CD4-positive, alpha-beta T cell treated with Interleukin-1 beta for 1 hour (primary cell): ENCODE measurements around the gene LRRC70.
A peak's percentile ranks its signal among the peaks of the same experiment; 100 is the strongest.
"Not testable (repeated sequence)": the region's sequence is repeated elsewhere in the genome, so short reads cannot be mapped to it uniquely, and the experiment has no call there.

Source experiments
- DNase-seq, 2 donors: peaks; one replicate each; pipeline ENCODE4 v3.0.0-alpha.2; 2020 to 2022

LRRC70 gene, protein sequence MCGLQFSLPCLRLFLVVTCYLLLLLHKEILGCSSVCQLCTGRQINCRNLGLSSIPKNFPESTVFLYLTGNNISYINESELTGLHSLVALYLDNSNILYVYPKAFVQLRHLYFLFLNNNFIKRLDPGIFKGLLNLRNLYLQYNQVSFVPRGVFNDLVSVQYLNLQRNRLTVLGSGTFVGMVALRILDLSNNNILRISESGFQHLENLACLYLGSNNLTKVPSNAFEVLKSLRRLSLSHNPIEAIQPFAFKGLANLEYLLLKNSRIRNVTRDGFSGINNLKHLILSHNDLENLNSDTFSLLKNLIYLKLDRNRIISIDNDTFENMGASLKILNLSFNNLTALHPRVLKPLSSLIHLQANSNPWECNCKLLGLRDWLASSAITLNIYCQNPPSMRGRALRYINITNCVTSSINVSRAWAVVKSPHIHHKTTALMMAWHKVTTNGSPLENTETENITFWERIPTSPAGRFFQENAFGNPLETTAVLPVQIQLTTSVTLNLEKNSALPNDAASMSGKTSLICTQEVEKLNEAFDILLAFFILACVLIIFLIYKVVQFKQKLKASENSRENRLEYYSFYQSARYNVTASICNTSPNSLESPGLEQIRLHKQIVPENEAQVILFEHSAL

DNA sequence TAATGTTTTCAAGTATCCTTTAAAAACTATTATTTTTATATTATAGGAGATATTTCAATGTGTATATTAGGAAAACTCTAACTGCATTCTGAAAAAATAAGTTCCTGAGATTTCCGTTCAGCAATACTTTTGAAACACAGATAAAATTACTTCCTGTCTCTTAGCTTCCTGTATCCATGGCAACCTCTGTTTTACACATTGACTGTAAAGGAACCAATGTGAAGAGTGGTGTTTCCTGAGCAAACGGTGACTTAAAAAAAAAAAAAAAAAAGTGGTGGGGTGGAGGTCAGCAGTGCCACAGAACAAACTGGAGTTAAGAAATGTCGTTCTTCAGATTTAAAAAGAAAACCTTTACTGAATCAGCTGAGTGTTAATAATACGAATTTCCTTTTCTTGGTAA lies at the start of gene LRRC70:
TSS of gene LRRC70 (plus strand) at position 280 of the 400 bp plus-strand sequence. CDS start 620 bp downstream, outside the sequence.
- DNase-seq, result peak; percentile 46 to 83

DNA sequence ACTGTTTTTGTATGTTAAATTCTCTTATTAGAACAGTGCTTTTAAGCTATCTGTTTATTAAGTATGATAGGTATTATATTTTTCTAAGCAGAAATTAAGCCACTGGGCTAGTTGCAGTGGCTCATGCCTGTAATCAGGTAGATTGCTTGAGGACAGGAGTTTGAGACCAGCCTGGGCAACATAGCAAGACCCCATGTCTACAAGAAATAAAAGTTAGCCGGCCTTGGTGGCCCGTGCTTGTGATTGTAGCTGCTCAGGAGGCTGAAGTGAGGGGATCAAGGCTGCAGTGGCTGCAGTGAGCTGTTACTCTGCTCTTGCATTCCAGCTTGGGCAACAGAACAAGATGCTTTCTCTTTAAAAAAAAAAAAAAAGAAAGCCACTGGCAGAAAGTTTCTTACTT lies 45.0 kb upstream of the LRRC70 start:
- no peak for DNase-seq

DNA sequence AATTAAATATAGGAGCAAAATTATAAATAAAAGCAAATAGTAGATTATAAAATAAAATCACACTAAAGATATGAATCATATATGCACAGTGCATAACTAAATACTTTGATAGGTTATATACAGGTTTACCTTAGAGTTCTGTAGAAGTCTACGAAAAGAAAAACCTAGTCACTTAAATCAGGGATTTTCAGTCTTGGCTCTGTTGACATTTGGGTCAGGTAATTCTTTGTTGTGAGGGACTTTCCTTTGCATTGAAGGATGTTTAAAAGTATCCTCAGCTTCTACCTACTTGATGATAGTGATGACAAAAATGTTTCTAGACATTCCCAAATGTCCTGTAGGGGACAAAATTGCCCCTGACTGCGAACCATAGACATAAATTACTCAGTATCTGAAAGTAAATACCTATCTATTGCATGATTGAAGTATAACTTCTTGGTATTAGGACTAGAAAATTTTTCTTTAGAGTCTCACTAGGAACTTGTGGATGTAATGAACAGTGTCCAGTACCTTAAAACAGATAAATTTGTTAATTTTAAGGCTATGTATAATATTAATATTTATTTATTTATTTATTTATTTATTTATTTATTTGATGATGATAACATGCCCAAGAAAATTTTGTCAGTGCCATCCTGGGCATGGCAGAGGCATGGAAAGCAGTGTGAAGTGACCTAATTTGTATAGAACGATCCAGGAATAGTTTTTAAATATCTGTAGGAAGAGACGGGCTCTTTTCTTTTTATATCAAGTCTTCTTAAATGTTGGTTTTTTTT lies 44.0 kb upstream of the LRRC70 start:
- DNase-seq, result no peak

DNA sequence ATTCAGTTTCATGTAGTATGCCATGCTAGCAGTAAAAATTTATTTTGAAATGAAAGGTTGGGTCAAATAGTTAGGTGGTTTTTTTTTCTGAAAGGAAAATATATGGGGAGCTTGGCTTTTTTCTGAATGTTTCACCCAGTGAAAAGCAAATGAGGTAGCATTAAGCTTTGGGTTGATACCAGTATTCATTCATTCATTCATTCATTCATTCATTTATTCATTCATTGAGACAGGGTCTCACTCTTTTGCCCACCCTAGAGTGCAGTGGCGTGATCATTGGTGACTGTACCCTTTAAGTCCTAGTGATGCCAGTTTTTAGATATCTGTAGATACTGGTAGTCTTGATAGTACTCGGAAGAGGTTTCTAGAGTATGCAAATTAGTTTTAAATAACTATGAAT lies 42.4 kb upstream of the LRRC70 start:
- no peak for DNase-seq

DNA sequence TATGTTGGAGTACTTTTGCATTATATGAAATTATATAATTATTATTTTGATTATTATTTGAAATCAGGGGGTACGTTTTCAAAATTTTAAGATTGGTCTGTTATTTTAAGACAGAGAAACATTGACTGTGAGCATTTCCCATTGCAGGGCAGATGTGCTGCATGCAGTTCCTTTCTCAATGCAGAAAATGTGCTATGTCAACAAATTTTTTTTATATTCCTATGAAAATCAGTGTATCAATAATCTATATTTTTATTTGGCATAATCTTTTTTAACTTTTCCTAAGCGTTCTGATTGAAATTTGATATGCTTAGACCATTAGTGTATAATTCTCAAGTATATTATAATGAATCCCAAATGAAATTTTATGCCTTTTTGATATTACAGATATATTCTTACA lies 41.8 kb upstream of the LRRC70 start:
- DNase-seq, result no peak

DNA sequence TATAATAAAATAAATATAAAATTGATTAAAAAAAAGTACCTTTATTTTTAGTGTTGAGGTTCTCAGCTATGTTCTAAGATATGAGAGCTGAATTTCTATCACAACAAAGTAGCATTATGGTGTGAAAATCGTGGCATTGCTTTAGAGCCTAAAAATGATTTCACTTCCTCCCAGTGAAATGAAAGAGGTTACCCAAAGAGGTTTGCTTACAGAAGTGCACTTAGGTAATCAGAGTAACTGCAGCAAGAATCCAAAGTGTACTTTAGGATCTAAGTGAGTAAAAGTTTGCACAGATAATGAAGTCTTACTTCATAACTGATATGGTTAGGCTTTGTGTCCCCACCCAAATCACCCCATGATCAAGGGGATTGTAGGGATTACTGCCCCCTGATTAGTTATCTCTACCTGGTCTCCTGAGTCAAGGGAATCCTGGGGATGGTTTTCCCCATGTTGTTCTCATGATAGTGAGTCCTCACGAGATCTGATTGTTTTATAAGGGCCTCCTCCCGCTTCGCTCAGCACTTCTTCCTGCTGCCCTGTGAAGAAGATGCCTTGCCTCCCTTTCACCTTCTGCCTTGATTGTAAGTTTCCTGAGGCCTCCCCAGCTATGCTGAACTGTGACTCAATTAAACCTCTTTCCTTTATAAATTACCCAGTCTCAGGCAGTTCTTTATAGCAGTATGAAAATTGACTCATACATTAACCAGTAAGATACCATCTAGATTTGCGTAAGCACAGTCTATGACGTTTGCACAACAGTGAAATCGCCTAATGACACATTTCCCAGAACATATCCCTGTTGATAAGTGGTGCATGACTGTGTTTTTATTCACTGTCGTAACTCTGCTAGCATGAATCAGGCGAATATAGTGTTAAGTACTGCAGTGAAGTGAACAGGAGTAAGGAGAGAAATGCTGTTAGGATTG lies 40.3 kb upstream of the LRRC70 start:
- DNase-seq, result no peak

DNA sequence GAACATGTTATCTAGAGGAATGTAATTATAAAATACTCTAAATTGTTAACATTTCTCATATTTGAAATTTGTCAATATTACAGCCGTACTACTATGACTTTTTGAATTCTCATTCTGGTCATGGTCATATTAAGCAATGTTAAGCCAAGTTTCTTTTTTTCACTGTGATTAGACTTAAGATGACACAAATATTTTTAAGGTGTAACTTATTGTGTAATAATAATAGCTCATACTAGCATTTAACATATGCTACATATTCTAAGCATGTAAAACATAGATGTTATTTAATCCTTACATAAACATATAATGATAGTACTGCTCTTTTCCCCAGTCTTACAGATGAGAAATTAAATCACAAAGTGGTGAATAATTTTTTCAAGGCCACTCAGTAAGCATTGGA lies 35.9 kb upstream of the LRRC70 start:
- no peak for DNase-seq

DNA sequence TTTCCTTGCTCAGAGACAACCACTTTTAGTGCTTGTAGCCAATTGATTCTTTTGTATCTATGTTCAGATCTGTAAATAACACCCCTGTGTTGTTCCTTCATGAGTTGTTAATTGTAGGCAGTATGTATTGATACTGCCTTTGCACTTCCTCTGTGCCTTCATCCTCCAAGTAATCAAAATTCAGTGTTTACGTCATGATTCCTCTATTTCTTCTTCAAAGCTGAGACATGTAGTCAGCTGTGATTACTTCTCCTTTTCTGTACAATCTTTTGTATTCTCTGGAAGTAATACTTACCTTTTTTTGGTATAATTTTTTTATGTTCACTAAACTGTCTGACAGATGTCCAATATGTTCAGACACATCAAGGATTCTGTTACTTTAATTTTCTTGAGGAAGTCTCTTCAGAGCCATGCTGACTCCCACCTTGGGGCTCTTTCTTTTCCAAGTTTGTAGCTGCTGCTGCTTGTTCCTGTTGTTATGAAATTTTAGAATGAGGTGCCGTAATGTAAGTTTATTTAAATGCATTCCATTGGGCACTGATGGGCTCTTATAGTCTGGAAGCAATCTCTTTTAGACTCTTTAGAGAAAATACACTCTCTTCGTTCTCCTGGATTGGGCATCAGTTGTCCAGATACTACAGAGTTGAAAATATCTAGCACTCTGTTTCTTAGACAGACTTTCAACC lies 30.5 kb upstream of the LRRC70 start:
- no peak for DNase-seq

DNA sequence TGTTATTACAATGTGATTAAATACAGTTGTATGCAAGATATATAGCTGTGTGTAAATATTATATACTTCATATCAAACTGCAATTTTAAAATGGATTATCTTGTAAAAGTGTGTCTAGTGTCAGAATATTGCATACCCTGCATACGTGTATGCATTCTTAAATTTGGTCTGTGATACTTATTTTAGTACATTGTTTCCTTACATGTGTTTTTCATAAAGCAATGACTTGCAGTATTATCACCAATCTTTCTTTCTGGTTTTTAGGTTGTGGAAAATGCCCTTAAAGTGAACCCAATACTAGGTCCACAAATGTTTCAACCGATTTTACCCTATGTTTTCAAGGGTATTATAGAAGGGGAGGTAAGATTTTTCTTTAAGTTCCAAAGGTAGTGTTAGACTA lies 28.5 kb upstream of the LRRC70 start:
- no peak for DNase-seq

DNA sequence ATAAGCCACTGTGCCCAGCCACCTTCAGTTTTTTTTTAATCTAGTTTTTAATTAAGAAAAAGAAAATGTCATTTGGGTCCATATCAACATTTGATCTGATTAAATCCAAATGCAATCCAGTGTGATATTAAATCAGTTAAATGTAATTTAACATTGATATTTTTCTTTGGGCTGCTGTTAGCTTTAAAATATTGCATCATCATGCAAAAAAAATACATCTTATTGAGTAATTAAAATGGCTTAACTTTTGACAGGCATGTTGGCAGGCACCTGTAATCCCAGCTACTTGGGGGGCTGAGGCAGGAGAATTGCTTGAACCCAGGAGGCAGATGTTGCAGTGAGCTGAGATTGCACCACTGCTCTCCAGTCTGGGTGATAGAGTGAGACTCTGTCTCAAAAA lies 22.7 kb upstream of the LRRC70 start:
- no peak for DNase-seq

DNA sequence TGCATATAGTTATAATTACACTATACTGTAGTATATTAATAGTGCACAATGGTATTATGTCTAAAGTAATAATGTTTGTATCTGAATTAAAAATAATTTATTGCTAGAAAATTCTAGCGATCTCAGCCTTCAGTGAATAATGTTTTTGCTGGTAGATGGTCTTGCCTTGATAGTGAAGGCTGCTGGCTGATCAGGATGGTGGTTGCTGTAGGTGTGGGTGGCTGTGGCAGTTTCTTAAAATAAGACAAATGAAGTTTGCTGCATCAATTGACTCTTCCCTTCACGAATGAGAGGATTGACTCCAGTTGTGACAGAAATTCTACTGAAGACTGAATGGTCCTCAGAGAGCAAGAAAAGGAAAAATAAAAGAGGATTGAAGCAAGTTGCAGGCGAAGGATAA lies 19.7 kb upstream of the LRRC70 start:
- DNase-seq, result no peak

DNA sequence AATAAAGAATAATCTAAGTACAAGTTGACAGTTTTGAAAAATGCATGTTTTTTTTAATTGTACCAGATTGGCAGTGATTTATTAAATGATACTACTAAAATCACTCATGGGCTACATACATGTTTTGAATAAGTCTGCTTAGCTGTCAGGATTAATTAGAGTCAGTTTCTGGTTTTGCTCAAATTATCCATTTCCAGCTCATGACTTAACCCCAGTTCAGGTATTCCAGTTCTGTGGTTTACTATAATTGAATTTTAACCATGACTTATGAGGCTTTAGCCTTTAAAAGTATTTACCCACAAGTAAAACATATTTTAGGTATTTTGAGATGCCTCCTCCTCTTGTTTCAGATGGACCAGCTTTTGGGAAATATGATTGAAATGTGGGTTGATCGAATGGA lies 17.8 kb upstream of the LRRC70 start:
- no peak for DNase-seq

DNA sequence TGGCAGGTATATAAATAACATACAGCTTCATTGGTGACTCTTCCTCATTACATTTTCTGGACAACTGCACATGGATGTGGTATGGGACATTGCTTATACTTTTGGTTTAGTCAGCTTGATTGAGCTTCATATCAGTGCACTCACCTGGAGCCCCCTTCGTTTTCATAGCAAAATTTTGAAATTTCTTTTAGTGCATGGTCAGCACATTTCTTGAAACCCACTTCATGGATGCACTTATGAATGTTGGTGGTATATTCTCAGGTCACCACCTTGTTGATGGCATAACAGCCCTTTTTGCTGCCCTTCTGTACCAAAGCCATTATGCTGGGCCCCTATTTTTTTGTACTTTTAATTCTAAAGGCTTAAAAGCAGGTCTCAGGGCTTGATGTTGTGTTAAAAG lies 16.7 kb upstream of the LRRC70 start:
- no peak for DNase-seq

DNA sequence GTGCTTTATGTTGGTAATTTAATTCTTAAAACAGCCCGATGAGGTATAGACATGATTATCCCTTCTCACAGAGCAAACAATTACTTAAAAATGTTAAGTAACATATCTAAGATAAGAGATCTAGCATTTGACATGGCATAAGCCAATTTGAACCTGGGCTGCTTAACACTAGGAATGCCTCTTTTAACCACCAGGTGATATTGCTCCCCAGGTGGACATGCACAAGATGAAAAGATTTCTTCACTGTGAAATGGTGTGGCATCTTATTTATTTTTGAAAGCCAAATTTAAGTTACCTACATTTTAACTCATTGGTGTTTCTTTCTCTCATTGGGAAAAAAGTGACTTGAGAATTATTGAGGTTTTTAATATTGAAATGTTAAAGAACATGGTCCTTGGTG lies 15.8 kb upstream of the LRRC70 start:
- no peak for DNase-seq

DNA sequence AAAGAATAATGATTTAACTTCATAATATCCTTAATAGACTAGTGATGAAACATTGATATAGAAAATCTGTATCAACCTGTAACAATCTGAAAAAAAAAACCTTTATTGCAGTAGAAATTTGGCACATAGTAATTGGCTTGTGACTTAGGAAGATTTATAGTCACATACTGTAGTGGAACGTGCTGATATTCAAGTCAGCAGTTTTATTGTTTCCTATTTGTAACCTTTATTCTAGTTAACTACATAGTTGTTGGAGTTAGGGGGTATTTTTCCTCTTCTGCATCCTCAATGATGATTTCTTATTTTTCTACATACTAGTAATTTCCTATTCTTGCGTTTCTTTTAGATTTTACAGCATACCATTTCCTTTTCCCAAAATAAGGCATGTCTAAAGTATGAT lies 14.5 kb upstream of the LRRC70 start:
- DNase-seq, result no peak

DNA sequence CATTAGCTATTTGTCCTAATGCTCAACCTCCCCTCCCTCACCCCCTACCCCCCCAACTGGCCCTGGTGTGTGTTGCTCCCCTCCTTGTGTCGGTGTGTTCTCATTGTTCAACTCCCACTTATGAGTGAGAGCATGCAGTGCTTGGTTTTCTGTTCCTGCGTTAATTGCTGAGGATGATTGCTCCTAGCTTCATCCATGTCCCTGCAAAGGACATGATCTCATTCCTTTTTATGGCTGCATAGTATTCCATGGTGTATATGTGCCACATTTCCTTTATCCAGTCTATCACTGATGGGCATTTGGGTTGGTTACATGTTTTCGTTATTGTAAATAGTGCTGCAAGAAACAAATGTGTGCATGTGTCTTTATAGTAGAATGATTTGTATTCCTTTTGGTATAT lies 12.9 kb upstream of the LRRC70 start:
- DNase-seq, result not testable (repeated sequence)

DNA sequence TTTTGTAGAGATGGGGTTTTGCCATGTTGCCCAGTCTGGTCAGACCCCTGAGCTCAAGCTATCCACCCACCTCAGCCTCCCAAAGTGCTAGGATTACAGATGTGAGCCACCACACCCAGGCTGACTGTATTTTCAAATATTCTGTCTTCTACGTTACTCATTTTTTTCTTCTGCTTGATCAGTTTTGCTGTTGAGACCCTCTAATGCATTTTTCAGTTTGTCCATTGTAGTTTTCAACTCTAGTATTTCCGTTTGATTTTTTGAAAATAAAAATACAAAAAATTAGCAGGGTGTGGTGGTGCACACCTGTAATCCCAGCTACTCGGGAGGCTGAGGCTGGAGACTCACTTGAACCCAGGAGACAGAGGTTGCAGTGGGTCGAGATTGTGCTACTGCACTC lies 10.5 kb upstream of the LRRC70 start:
- DNase-seq, result no peak

DNA sequence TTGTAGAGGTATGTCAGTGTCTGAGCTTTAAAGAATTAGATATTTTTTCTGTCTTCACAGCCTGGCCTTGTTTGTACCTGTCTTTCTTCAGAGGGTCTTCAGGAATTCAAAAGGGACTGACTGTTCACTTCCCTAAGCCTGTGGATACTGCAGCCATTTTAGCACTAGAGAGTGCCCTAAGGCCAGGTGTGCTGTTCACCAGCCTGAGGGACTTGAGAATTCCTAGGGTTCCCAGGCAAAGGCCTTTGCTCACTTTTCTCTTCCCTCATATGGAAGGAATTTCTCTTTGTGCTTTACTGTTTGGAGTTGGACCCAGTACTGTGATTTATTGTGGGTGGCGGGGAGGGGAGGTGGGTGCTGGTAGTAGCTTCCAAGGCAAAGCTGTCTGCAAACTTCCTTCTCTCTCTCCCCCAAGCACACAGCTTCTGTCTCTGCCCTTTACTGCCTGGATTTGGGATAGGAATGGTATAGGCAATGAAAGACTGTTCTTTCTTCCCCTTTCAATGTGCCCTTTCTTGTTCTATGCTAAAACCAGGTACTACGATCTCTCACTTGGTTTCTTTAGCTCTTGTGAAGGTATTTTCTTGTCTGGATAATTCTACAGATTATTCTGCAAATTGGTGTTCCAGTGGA lies 9.7 kb upstream of the LRRC70 start:
- no peak for DNase-seq

DNA sequence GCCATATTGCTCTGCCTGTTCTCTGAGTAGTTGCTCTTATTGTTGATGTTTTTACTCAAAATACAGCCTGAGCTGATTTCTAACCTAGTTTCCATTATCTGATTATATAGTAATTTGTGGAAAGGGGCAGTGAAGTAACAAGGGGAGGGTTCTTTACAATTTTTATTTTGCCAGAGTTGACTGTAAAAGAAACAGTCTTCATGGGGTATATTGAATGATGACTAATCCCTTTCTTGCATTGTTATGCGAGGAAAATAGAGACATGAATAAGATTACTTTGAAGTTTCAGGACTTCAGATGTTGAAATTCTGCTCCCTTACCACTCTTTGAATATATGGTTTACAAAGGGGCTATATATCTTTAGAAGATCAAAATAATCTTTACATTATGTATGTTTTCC lies 9.1 kb upstream of the LRRC70 start:
- DNase-seq, result no peak

DNA sequence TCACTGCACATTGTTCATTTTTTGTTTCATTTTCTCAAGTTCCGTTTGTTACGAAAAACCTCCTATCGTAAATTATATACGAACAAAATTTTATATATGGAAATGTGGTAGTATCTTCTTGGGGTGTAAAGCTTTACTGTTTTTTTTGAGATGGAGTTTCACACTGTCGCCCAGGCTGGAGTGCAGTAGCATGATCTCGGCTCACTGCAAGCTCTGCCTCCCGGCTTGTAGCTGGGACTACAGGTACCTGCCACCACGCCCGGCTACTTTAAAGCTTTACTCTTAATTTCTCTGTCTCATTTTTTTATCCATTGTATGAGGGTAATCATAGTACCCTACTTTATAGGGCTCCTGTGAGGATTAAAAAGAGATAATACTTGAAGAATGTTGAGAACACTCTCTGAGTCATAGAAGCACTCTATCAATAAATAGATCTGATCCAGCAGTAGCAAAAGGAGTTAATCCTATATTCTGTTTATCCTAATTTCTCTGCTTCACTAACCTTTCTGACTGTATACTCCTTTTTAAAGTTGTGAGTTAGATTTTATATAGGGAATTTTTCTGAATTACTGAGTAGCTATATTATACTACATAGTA lies 5.6 kb upstream of the LRRC70 start:
- DNase-seq, result no peak

DNA sequence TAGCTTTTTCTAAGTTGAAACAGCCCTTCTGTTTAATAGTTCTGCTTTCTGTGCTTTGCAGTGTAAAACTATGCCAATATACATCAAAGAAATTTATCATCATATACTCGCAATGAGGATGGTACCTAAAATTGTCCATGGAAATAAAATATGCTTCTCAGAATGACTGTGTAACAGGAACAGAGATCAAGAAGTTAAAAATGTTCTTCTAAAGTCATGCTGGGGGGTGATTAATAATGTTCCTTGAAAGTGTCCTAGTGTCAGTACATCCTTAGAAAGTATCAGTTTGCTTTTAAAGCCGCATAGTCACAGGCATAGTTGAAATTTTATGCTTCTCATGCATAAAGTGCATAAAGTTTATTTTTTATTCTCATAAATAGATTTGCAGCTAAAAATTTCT lies 4.0 kb upstream of the LRRC70 start:
- no peak for DNase-seq
